Uterus (tissue), 4 donors: ENCODE measurements around the gene TBXAS1. TPM values are rescaled to one million over a fixed set of nuclear protein-coding genes. Genes with fewer than 3 reads are reported as not detected.

Experiments used
- DNase-seq, 2 donors: peaks; one replicate each; pipeline ENCODE4 v3.0.0-alpha.2; 2019 to 2020
- H3K27ac ChIP-seq, 2 donors: fragments of 200-600 bp; sonication (generic); 1 replicate in 1 of 2; 2 replicates in 1 of 2; pipeline ENCODE4 v1.5.1; 2016 to 2018
- H3K27me3 ChIP-seq, 2 donors: fragments of 200-600 bp; sonication (generic); one replicate each; pipeline ENCODE4 v1.5.1; 2018 to 2019; ENCODE audit warnings: control low read depth in 1 of 2
- H3K36me3 ChIP-seq, 2 donors: fragments of 200-600 bp; sonication (generic); one replicate each; pipeline ENCODE4 v1.5.1; 2019; ENCODE audit warnings: control low read depth in 1 of 2
- H3K4me1 ChIP-seq, 2 donors: fragments of 200-600 bp; sonication (generic); one replicate each; pipeline ENCODE4 v1.5.1; 2018 to 2019; ENCODE audit warnings: control low read depth in 1 of 2
- H3K4me3 ChIP-seq, 2 donors: fragments of 200-600 bp; sonication (generic); 1 replicate in 1 of 2; 2 replicates in 1 of 2; pipeline ENCODE4 v1.5.1; 2018 to 2019; ENCODE audit warnings: mild to moderate bottlenecking in 1 of 2
- H3K9me3 ChIP-seq, 2 donors: fragments of 200-600 bp; sonication (generic); one replicate each; pipeline ENCODE4 v1.5.1; 2019; ENCODE audit warnings: control low read depth in 1 of 2
- CTCF ChIP-seq, 4 experiments: fragments of 200-600 bp in 2 of 4; fragments of 450-650 bp in 2 of 4; sonication (generic) in 2 of 4; IDR thresholded peaks; one replicate each; pipeline ENCODE4 v1.5.1; 2016 to 2019; ENCODE audit warnings: antibody characterized with exemption in 4 of 4, mild to moderate bottlenecking in 2 of 4, moderate library complexity in 1 of 4
- POLR2A ChIP-seq, 2 donors: fragments of 450-650 bp; IDR thresholded peaks; one replicate each; pipeline ENCODE4 v1.6.1; 2016; ENCODE audit warnings: antibody characterized with exemption in 2 of 2, mild to moderate bottlenecking in 1 of 2, moderate library complexity in 1 of 2
- intact Hi-C: fragments of 100-400 bp; cut with DNase I; formaldehyde crosslinking; loops from one replicate; pipeline ENCODE4 v1.15.1; 2023; ENCODE audit warnings: low total_unique reads
- total RNA-seq, 4 donors: library from RNA; depleted of rRNA in 3 of 4; stranded (reverse); fragments of >200 nt in 3 of 4; gene quantifications; one replicate each; pipeline versions ENCODE4 v1.1.0 to v1.2.4, GENCODE V29; 2014 to 2023
- donor health status: DM: yes; HTN: yes; CAD: no.

The TBXAS1 gene
- total RNA-seq, 4 donors from 2014 or later, result 6.6 to 14.3 (median 11.9) TPM

DNA sequence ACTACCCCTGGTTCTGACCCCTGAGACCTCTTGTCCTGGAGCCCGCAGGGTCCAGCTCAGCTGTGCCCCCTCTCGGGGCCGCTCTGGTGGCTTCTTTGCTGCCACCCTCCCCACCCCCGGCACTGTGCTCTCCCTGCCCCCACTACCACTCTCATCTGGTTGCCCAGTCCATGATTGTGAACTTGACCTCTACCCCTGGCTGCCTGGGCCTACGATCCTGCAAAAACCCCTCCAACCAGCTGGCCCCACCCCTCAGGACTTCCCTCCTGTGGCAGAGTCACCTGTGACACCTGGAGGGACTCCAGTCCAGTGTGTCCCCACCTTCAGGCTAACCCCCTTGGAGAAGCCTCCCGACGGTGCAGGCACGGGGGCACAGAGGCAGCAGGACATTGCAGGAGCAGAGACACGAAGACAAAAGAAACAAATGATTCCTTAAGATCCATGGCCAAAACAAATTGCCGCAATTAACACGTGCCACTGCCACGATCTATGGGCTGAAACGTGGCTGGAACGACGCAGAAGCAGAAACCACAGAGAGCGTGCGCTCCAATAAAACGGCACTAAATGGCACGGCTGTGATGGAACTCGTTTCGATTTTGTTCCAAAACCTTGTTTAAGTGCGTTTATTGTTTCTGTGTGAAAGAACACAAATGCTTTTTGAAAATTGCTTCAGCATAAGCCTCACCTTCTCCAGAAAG, 161.7 kb downstream of the TBXAS1 start:
- TF ChIP-seq CTCF (IDR thresholded peaks at IDR 0.05) (no peak), POLR2A (IDR thresholded peaks at IDR 0.05) (no peak)
- Histone ChIP-seq H3K27me3 (no peaks in the 10 kb centered on the region), H3K27ac (no peak overlapping the region), H3K36me3 (no peaks in the 10 kb centered on the region), H3K9me3 (no peaks in the 10 kb centered on the region), H3K4me1 (peaks cover 0 to 13% of the 10 kb centered on the region in 2 donors), H3K4me3 (no peak overlapping the region)
- intact Hi-C loops, result no loop called here
- no peak for DNase-seq

GRCh38 chr7:139991269-139991666, 162.2 kb downstream of the TBXAS1 start:
- Histone ChIP-seq H3K4me1 (peaks cover 0 to 13% of the 10 kb centered on the region in 2 donors), H3K9me3 (no peaks in the 10 kb centered on the region), H3K27me3 (no peaks in the 10 kb centered on the region), H3K4me3 (no peak overlapping the region), H3K36me3 (no peaks in the 10 kb centered on the region), H3K27ac (no peak overlapping the region)
- intact Hi-C loops, result no loop called here
- DNase-seq, result no peak
- no peak for TF ChIP-seq CTCF (IDR thresholded peaks at IDR 0.05)
- TF ChIP-seq POLR2A (IDR thresholded peaks at IDR 0.05), result no peak

GRCh38 chr7:139991911-139992310, 162.8 kb downstream of the TBXAS1 start:
- no peak for TF ChIP-seq POLR2A (IDR thresholded peaks at IDR 0.05)
- no peak for TF ChIP-seq CTCF (IDR thresholded peaks at IDR 0.05)
- no peaks in the 10 kb centered on the region for H3K36me3 ChIP-seq
- H3K4me3 ChIP-seq, result no peak overlapping the region
- H3K27me3 ChIP-seq, result no peaks in the 10 kb centered on the region
- intact Hi-C loops, result no loop called here
- peak overlapping the region in 1 of 2 donors; percentile 54 for H3K27ac ChIP-seq
- DNase-seq, result no peak
- no peaks in the 10 kb centered on the region for H3K9me3 ChIP-seq
- H3K4me1 ChIP-seq, result peaks cover 0 to 13% of the 10 kb centered on the region in 2 donors

DNA sequence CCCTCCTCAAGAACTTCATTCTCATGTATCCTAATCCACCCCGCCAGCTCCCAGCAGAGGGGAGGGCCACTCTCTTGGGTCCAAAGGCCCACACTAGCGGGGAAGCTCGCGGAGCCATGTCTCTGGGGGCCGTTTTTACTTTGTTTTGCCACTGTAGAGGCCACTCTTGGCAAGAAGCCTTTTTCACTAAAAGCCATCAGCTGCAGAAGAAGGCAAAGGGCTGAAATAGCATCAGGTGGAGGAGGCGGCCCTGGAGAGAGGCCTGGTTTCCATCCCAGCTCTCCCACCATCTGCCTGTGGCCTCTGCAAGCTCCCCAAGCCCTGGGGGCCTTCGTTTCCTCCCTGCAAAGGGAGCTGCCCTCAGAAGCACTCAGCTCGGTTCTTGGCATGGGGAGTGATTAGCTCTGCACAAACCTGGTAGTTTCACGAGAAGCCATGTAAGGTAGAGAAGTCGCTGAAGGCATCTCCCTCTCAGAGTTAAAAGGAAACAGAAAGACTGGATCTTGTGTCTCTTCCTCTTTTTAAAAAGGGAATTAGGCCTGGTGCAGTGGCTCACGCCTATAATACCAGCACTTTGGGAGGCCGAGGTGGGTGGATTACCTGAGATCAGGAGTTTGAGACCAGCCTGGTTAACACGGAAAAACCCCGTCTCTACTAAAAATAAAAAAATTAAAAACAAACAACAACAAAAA, 163.4 kb downstream of the TBXAS1 start:
- intact Hi-C loops, result no loop called here
- Histone ChIP-seq H3K9me3 (no peaks in the 10 kb centered on the region), H3K27me3 (no peaks in the 10 kb centered on the region), H3K36me3 (no peaks in the 10 kb centered on the region), H3K27ac (peak overlapping the region in 1 of 2 donors; percentile 54), H3K4me1 (peaks cover 0 to 13% of the 10 kb centered on the region in 2 donors), H3K4me3 (no peak overlapping the region)
- no peak for TF ChIP-seq CTCF (IDR thresholded peaks at IDR 0.05)
- TF ChIP-seq POLR2A (IDR thresholded peaks at IDR 0.05), result no peak
- DNase-seq, result peak; percentile 28 to 42

DNA sequence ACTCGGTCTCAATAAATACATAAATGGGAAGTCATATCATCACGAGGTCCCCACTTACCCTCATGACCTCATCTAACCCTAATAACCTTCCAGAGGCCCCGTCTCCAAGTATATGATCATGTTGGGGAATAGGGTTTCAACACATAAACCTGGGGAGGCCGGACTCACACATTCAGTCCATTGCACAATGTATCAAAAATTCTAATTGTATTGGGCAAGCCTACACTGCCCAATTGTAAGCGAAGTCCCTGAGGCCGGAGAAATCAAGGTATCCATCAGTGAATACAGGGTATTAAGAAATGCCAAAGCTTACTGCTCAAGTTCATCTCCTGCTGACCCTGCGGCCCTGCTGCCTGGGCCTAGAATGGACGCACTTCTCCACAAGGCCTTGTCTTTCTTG, 164.1 kb downstream of the TBXAS1 start:
- peak overlapping the region in 1 of 2 donors; percentile 54 for H3K27ac ChIP-seq
- H3K4me3 ChIP-seq, result no peak overlapping the region
- TF ChIP-seq POLR2A (IDR thresholded peaks at IDR 0.05), result no peak
- no peak for TF ChIP-seq CTCF (IDR thresholded peaks at IDR 0.05)
- no peaks in the 10 kb centered on the region for H3K27me3 ChIP-seq
- intact Hi-C loops, result no loop called here
- no peaks in the 10 kb centered on the region for H3K36me3 ChIP-seq
- H3K4me1 ChIP-seq, result peaks cover 0 to 13% of the 10 kb centered on the region in 2 donors
- DNase-seq, result no peak
- no peaks in the 10 kb centered on the region for H3K9me3 ChIP-seq
